Middle frontal gyrus (tissue), 1 donor: ENCODE measurements around the gene ZC3HAV1.
"Not testable (repeated sequence)": the region's sequence is repeated elsewhere in the genome, so short reads cannot be mapped to it uniquely, and the experiment has no call there.

ENCODE experiments used
- DNase-seq: peaks from one replicate; pipeline ENCODE4 v3.0.0-alpha.2; 2015; ENCODE audit warnings: low spot score; ENCODE audit errors: extremely low spot score

The ZC3HAV1 gene

GRCh38 chr7:139054101-139054500 is 55.4 kb downstream of the ZC3HAV1 start:
- no peak for DNase-seq

- DNase-seq = no peak
Measured at GRCh38 chr7:139051655-139052054, 57.9 kb downstream of the ZC3HAV1 start.

- no peak for DNase-seq
Measured at GRCh38 chr7:139049936-139050335, 59.6 kb downstream of the ZC3HAV1 start.

GRCh38 chr7:139049111-139049510 is 60.4 kb downstream of the ZC3HAV1 start:
- no peak for DNase-seq

- DNase-seq = no peak
Measured at GRCh38 chr7:139047970-139048369, 61.5 kb downstream of the ZC3HAV1 start.

- DNase-seq = no peak
Measured at GRCh38 chr7:139046143-139046542, 63.4 kb downstream of the ZC3HAV1 start.

GRCh38 chr7:139044813-139045794 is 64.4 kb downstream of the ZC3HAV1 start:
- no peak for DNase-seq

GRCh38 chr7:139043823-139044812 is 65.4 kb downstream of the ZC3HAV1 start:
- DNase-seq = no peak

GRCh38 chr7:139041378-139042085 is 68.0 kb downstream of the ZC3HAV1 start:
- DNase-seq = no peak

- DNase-seq = no peak
Measured at GRCh38 chr7:139038691-139039090, 70.8 kb downstream of the ZC3HAV1 start.

GRCh38 chr7:139036901-139037300 is 72.6 kb downstream of the ZC3HAV1 start:
- DNase-seq = no peak

GRCh38 chr7:139035586-139036353 is 73.8 kb downstream of the ZC3HAV1 start, which contains the start of gene ZC3HAV1L:
ZC3HAV1L (minus strand) TSS chr7:139036042; CDS start chr7:139036017, 25 bp downstream.
- no peak for DNase-seq

GRCh38 chr7:139034855-139035585 is 74.5 kb downstream of the ZC3HAV1 start:
- no peak for DNase-seq

- DNase-seq = no peak
Measured at GRCh38 chr7:139034336-139034735, 75.2 kb downstream of the ZC3HAV1 start.

- no peak for DNase-seq
Measured at GRCh38 chr7:139033346-139034114, 76.0 kb downstream of the ZC3HAV1 start.

GRCh38 chr7:139032473-139032872 is 77.0 kb downstream of the ZC3HAV1 start:
- no peak for DNase-seq

GRCh38 chr7:139029353-139029752 is 80.2 kb downstream of the ZC3HAV1 start:
- no peak for DNase-seq

GRCh38 chr7:139026551-139026950 is 83.0 kb downstream of the ZC3HAV1 start:
- DNase-seq = no peak

GRCh38 chr7:139025861-139026260 is 83.7 kb downstream of the ZC3HAV1 start:
- DNase-seq = not testable (repeated sequence)
